AG10803 (cell line): Measurements from ENCODE around the gene PCID2.

Experiments
- DNase-seq: peaks from one replicate; pipeline ENCODE4 v3.0.0; 2010; ENCODE audit warnings: low read depth
- H3K4me3 ChIP-seq: 2 replicates; pipeline ENCODE4 v1.5.1; 2011; ENCODE audit warnings: mild to moderate bottlenecking, low read length, control low read depth
- CTCF ChIP-seq: conservative IDR thresholded peaks from 2 replicates; pipeline ENCODE4 v1.5.1; 2011; ENCODE audit warnings: mild to moderate bottlenecking, low read length, control low read depth, inconsistent platforms

PCID2 gene

GRCh38 chr13:113179374-113180230 is 28.9 kb downstream of the PCID2 start:
- no peak for DNase-seq
- H3K4me3 ChIP-seq = no peak overlapping the region
- TF ChIP-seq CTCF = no peak

GRCh38 chr13:113178896-113179167 is 29.6 kb downstream of the PCID2 start:
- TF ChIP-seq CTCF = no peak
- no peak for DNase-seq
- no peak overlapping the region for H3K4me3 ChIP-seq

GRCh38 chr13:113178070-113178895 is 30.2 kb downstream of the PCID2 start:
- TF ChIP-seq CTCF = no peak
- no peak overlapping the region for H3K4me3 ChIP-seq
- DNase-seq = peak; percentile 91

- DNase-seq = no peak
- no peak overlapping the region for H3K4me3 ChIP-seq
- TF ChIP-seq CTCF = no peak
These were observed 31.6 kb downstream of the PCID2 start for GRCh38 chr13:113176822-113177221.

- no peak for TF ChIP-seq CTCF
- DNase-seq = no peak
- H3K4me3 ChIP-seq = no peak overlapping the region
These were observed 32.2 kb downstream of the PCID2 start for GRCh38 chr13:113176280-113176679.

GRCh38 chr13:113172419-113172926 is 36.0 kb downstream of the PCID2 start:
- TF ChIP-seq CTCF = no peak
- no peak overlapping the region for H3K4me3 ChIP-seq
- no peak for DNase-seq
